Prostate gland (tissue), 2 donors: ENCODE results near the gene S100A9.

Experiments used
- CTCF ChIP-seq, 4 experiments: fragments of 200-600 bp in 2 of 4; fragments of 450-650 bp in 2 of 4; sonication (generic) in 2 of 4; IDR thresholded peaks; 1 replicate in 3 of 4; 2 replicates in 1 of 4; pipeline ENCODE4 v1.5.1; 2016 to 2019; ENCODE audit warnings: antibody characterized with exemption in 4 of 4, mild to moderate bottlenecking in 2 of 4, moderate library complexity in 2 of 4
- POLR2A ChIP-seq: fragments of 450-650 bp; IDR thresholded peaks from one replicate; pipeline ENCODE4 v1.6.1; 2016; ENCODE audit warnings: antibody characterized with exemption, mild to moderate bottlenecking

DNA sequence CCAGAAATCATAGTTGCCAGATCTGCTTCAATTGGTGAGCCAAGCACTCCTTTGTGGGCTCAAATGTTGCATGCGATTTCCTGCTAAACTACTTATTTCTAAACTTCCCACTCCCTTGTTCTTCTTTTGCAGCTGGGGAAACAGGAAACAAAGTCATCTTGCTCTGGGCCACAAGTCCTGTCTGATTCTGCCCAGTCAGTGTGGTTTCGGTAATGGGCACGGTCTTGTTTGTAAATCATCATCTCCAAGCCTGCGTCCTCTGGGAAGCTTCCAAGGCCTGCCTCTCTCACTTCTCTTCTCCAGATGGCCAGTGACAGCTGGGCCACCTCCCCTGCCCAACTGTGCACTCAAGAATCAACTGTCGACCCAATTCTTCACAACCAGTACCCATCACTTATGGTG, 28.8 kb downstream of the S100A9 start:
- TF ChIP-seq CTCF (IDR thresholded peaks at IDR 0.05) (no peak), POLR2A (no peak)
